ENCODE data around the gene GABRA5. TPM values are rescaled to one million over a fixed set of nuclear protein-coding genes. Genes with fewer than 3 reads are reported as not detected.

GABRA5 gene
- total and polyA plus RNA-seq, 8 donors = 0.06 to 0.15 (median 0.09) TPM; not detected in 5

GRCh38 chr15:26974120-26974780, 107.4 kb downstream of the GABRA5 start:
- TF ChIP-seq CTCF (IDR thresholded peaks at IDR 0.05) = no peak

GRCh38 chr15:26981492-26981891, 114.6 kb downstream of the GABRA5 start:
- H3K9me3 ChIP-seq = no peaks in the 10 kb centered on the region
- no peak overlapping the region for H3K27ac ChIP-seq
- H3K4me3 ChIP-seq = no peak overlapping the region
- no peaks in the 10 kb centered on the region for H3K36me3 ChIP-seq
- TF ChIP-seq CTCF (IDR thresholded peaks at IDR 0.05) = no peak
- no peak for ATAC-seq
- H3K4me1 ChIP-seq = no peaks in the 10 kb centered on the region
- intact Hi-C loops (cut with DNase I) = no loop called here
- no peak for DNase-seq
- H3K27me3 ChIP-seq = no peaks in the 10 kb centered on the region

More at GRCh38 chr15:26974120-26974780, 107.4 kb downstream of the GABRA5 start:
- peaks cover 6 to 36% of the 10 kb centered on the region in 2 donors for H3K27me3 ChIP-seq
- intact Hi-C loops (cut with DNase I) = no loop called here
- no peaks in the 10 kb centered on the region for H3K36me3 ChIP-seq
- no peak overlapping the region for H3K4me3 ChIP-seq
- peak in 1 of 4 donors; percentile 56 for DNase-seq
- H3K9me3 ChIP-seq = no peaks in the 10 kb centered on the region
- H3K4me1 ChIP-seq = no peaks in the 10 kb centered on the region
- H3K27ac ChIP-seq = no peak overlapping the region
- ATAC-seq = no peak

GRCh38 chr15:26983822-26984221, 117.0 kb downstream of the GABRA5 start:
- H3K4me3 ChIP-seq = no peak overlapping the region

GRCh38 chr15:26985050-26985449, 118.2 kb downstream of the GABRA5 start:
- no peaks in the 10 kb centered on the region for H3K9me3 ChIP-seq
- DNase-seq = peak in 1 of 4 donors; percentile 51
- no peaks in the 10 kb centered on the region for H3K27me3 ChIP-seq
- no peaks in the 10 kb centered on the region for H3K4me1 ChIP-seq
- no peaks in the 10 kb centered on the region for H3K36me3 ChIP-seq
- intact Hi-C loops (cut with DNase I) = no loop called here
- no peak for ATAC-seq
- no peak overlapping the region for H3K27ac ChIP-seq
- no peak overlapping the region for H3K4me3 ChIP-seq
- TF ChIP-seq CTCF (IDR thresholded peaks at IDR 0.05) = no peak

More at GRCh38 chr15:26983822-26984221, 117.0 kb downstream of the GABRA5 start:
- Histone ChIP-seq H3K9me3 (no peaks in the 10 kb centered on the region), H3K27me3 (no peaks in the 10 kb centered on the region), H3K4me1 (no peaks in the 10 kb centered on the region), H3K36me3 (no peaks in the 10 kb centered on the region), H3K27ac (no peak overlapping the region)
- intact Hi-C loops (cut with DNase I) = no loop called here
- DNase-seq (no peak), ATAC-seq (no peak)
- no peak for TF ChIP-seq CTCF (IDR thresholded peaks at IDR 0.05)

- ATAC-seq = no peak
- intact Hi-C loops (cut with DNase I) = no loop called here
- H3K36me3 ChIP-seq = no peaks in the 10 kb centered on the region
- H3K9me3 ChIP-seq = peaks cover 0 to 33% of the 10 kb centered on the region in 2 donors
- DNase-seq = no peak
- H3K4me3 ChIP-seq = no peak overlapping the region
- TF ChIP-seq CTCF (IDR thresholded peaks at IDR 0.05) = no peak
- H3K27me3 ChIP-seq = no peaks in the 10 kb centered on the region
- no peaks in the 10 kb centered on the region for H3K4me1 ChIP-seq
- no peak overlapping the region for H3K27ac ChIP-seq
These were observed 129.4 kb downstream of the GABRA5 start for GRCh38 chr15:26996250-26996649.

Other genes starting within 250 kb of the GABRA5 start
- 1 to 10 TPM in 1 of 2 donors, under 1 TPM in 1; 0.94 to 2.6 TPM for gene GABRB3, start 94.0 kb upstream of the GABRA5 start, total RNA-seq
- gene GABRB3, start 94.0 kb upstream of the GABRA5 start, polyA plus RNA-seq (ENCODE audit: insufficient read length in 6 of 6) = 1 to 10 TPM; 1.3 to 4.0 (median 2.3) TPM
- under 1 TPM in 1 of 2 donors, not detected in 1; 0.23 TPM for gene GABRG3, start 104.1 kb downstream of the GABRA5 start, total RNA-seq
- 10 to 100 TPM in 4 of 6 donors, 1 to 10 TPM in 2; 8.6 to 13.8 (median 10.5) TPM for gene GABRG3, start 104.1 kb downstream of the GABRA5 start, polyA plus RNA-seq (ENCODE audit: insufficient read length in 6 of 6)